ENCODE data around the gene GRIN2A.

- TF ChIP-seq NFATC3 (CRISPR knock-in tag; IDR thresholded peaks at IDR 0.05): no peak
- TF ChIP-seq RERE (CRISPR knock-in tag; IDR thresholded peaks at IDR 0.05; ENCODE audit: low read depth): no peak
- no peak for TF ChIP-seq MTA3 (CRISPR knock-in tag; IDR thresholded peaks at IDR 0.05)
- no peak for TF ChIP-seq CC2D1A (CRISPR knock-in tag; IDR thresholded peaks at IDR 0.05)
These were observed 408.9 kb downstream of the GRIN2A start for GRCh38 chr16:9773289-9773688.

Data from HepG2 (cell line).